GM23338 (cell line): Measurements from ENCODE around the gene TOM1. TPM values are rescaled to one million over a fixed set of nuclear protein-coding genes. Genes with fewer than 3 reads are reported as not detected.

Experiments used
- CREB1 ChIP-seq: fragments of 250-450 bp; sonication (Bioruptor Pico); IDR thresholded peaks from 2 replicates; pipeline ENCODE4 v1.5.0; 2020; ENCODE audit warnings: low read depth, mild to moderate bottlenecking, moderate library complexity
- EZH2 ChIP-seq: fragments of 200-600 bp; sonication (generic); IDR thresholded peaks from one replicate; pipeline ENCODE4 v1.8.0; 2017; ENCODE audit warnings: antibody characterized with exemption, mild to moderate bottlenecking, low read depth; ENCODE audit not compliant: unreplicated experiment
- EZH2phosphoT487 ChIP-seq: fragments of 200-600 bp; sonication (generic); IDR thresholded peaks from one replicate; pipeline ENCODE4 v1.8.1; 2018; ENCODE audit warnings: antibody characterized with exemption; ENCODE audit not compliant: unreplicated experiment
- NANOG ChIP-seq: IDR thresholded peaks from 2 replicates; pipeline ENCODE4 v1.6.1; 2016; ENCODE audit warnings: antibody characterized with exemption, borderline replicate concordance
- POLR2AphosphoS5 ChIP-seq: IDR thresholded peaks from 2 replicates; pipeline ENCODE4 v1.6.1; 2016; ENCODE audit warnings: antibody characterized with exemption, low read depth
- ZNF331 ChIP-seq: fragments of 250-450 bp; sonication (Bioruptor Pico); IDR thresholded peaks from 2 replicates; pipeline ENCODE4 v1.5.0; 2020; ENCODE audit warnings: low read depth, mild to moderate bottlenecking, moderate library complexity
- ZNF462 ChIP-seq: fragments of 250-450 bp; sonication (Bioruptor Pico); IDR thresholded peaks from 2 replicates; pipeline ENCODE4 v1.5.0; 2020; ENCODE audit warnings: mild to moderate bottlenecking, moderate library complexity
- polyA plus RNA-seq: library from polyadenylated mRNA; unstranded; fragments of >200 nt; fragmentation: Nextera tagmentation; extraction: Ambion mirVana; gene quantifications from 2 replicates; pipeline ENCODE4 v1.2.1, GENCODE V29; 2016
- total RNA-seq: library from RNA; depleted of rRNA; stranded (reverse); fragments of >200 nt; shearing (Covaris generic); gene quantifications from 2 replicates; pipeline ENCODE4 v1.2.3, GENCODE V29; 2014
- TF ChIP-seq, protein P1 (sequence below), 2 experiments: fragments of 200-600 bp in 1 of 2; sonication (generic) in 1 of 2; conservative IDR thresholded peaks; 2 replicates each; pipeline versions ENCODE4 v1.5.1 to v1.6.1; 2016 to 2017; ENCODE audit warnings: antibody characterized with exemption in 2 of 2, low read depth in 2 of 2, mild to moderate bottlenecking in 2 of 2, moderate library complexity in 1 of 2
- TF ChIP-seq, protein P2 (sequence below): IDR thresholded peaks from 2 replicates; pipeline ENCODE4 v1.6.1; 2016; ENCODE audit warnings: antibody characterized with exemption

Gene TOM1
- total and polyA plus RNA-seq, 2 experiments from 2014 or later = 10.9 to 17.8 TPM

DNA sequence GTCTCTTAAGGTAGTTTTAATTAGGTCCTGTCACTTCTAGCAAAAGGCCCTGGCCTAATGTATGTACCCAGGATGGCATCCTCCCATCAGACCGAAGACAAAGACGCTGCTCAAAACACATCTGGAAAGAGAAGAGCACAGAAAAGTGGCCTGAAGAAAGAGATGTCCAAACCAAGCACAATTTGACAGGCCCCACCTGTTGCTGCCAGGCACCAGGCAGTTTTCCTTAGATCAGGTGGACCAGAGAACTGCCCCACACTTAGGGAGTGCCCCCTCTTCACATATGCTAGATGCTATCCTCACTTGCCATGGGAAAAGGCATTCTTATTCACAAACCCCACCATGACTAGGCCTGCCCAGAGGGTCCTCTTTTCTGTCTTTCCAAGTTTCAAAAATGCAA, 45.7 kb upstream of the TOM1 start (continued):
- TF ChIP-seq ZNF462 (no peak), EZH2 (no peak), EZH2phosphoT487 (no peak), NANOG (no peak), CREB1 (no peak), ZNF331 (no peak), POLR2AphosphoS5 (no peak)
- TF ChIP-seq, protein P1, sequence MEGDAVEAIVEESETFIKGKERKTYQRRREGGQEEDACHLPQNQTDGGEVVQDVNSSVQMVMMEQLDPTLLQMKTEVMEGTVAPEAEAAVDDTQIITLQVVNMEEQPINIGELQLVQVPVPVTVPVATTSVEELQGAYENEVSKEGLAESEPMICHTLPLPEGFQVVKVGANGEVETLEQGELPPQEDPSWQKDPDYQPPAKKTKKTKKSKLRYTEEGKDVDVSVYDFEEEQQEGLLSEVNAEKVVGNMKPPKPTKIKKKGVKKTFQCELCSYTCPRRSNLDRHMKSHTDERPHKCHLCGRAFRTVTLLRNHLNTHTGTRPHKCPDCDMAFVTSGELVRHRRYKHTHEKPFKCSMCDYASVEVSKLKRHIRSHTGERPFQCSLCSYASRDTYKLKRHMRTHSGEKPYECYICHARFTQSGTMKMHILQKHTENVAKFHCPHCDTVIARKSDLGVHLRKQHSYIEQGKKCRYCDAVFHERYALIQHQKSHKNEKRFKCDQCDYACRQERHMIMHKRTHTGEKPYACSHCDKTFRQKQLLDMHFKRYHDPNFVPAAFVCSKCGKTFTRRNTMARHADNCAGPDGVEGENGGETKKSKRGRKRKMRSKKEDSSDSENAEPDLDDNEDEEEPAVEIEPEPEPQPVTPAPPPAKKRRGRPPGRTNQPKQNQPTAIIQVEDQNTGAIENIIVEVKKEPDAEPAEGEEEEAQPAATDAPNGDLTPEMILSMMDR (conservative IDR thresholded peaks at IDR 0.05; ENCODE audit: low read depth in 2 of 2) = no peak
- TF ChIP-seq, protein P2, sequence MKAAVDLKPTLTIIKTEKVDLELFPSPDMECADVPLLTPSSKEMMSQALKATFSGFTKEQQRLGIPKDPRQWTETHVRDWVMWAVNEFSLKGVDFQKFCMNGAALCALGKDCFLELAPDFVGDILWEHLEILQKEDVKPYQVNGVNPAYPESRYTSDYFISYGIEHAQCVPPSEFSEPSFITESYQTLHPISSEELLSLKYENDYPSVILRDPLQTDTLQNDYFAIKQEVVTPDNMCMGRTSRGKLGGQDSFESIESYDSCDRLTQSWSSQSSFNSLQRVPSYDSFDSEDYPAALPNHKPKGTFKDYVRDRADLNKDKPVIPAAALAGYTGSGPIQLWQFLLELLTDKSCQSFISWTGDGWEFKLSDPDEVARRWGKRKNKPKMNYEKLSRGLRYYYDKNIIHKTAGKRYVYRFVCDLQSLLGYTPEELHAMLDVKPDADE = no peak
